Brain microvascular endothelial cell (primary cell): Measurements from ENCODE around the gene KRT2.

Experiments used
- DNase-seq: peaks from one replicate; pipeline ENCODE4 v3.0.0-alpha.2; 2020
- H3K27ac ChIP-seq: fragments of 250-450 bp; sonication (Bioruptor Pico); 2 replicates; pipeline ENCODE4 v1.5.1; 2020; ENCODE audit warnings: mild to moderate bottlenecking, moderate library complexity
- H3K27me3 ChIP-seq: fragments of 250-450 bp; sonication (Bioruptor Pico); replicated peaks from 2 replicates; pipeline ENCODE4 v1.5.1; 2020; ENCODE audit warnings: mild to moderate bottlenecking
- H3K36me3 ChIP-seq: fragments of 250-450 bp; sonication (Bioruptor Pico); replicated peaks from 2 replicates; pipeline ENCODE4 v1.5.1; 2020; ENCODE audit warnings: mild to moderate bottlenecking
- H3K4me3 ChIP-seq: 2 replicates; pipeline ENCODE4 v1.5.1; 2011; ENCODE audit warnings: low read depth, mild to moderate bottlenecking, control low read depth, low read length, moderate library complexity
- CTCF ChIP-seq: IDR thresholded peaks from 2 replicates; pipeline ENCODE4 v1.5.1; 2011; ENCODE audit warnings: low read depth, mild to moderate bottlenecking, moderate library complexity, low read length, control low read depth, inconsistent platforms; ENCODE audit errors: missing control alignments
- in situ Hi-C: cut with HindIII; loops from 2 replicates; pipeline ENCODE4 v1.10.0; 2017; ENCODE audit warnings: low sequenced_read_pairs, low pct_ligation_motif_present

KRT2 gene

GRCh38 chr12:52697058-52697582 is 45.1 kb upstream of the KRT2 start:
- DNase-seq = no peak
- Histone ChIP-seq H3K4me3 (no peak overlapping the region), H3K36me3 (no peaks in the 10 kb centered on the region), H3K27ac (no peak overlapping the region), H3K27me3 (peaks cover 8% of the 10 kb centered on the region)
- no peak for TF ChIP-seq CTCF
- in situ Hi-C loops = no loop called here

- DNase-seq = no peak
Observed at GRCh38 chr12:52696588-52696987, 44.6 kb upstream of the KRT2 start.

GRCh38 chr12:52695039-52695438 is 43.0 kb upstream of the KRT2 start:
- H3K27ac ChIP-seq = no peak overlapping the region
- no peak overlapping the region for H3K4me3 ChIP-seq
- DNase-seq = no peak
- H3K36me3 ChIP-seq = no peaks in the 10 kb centered on the region
- no peak for TF ChIP-seq CTCF
- peaks cover 25% of the 10 kb centered on the region for H3K27me3 ChIP-seq
- in situ Hi-C loops = no loop called here

More at GRCh38 chr12:52696588-52696987, 44.6 kb upstream of the KRT2 start:
- no peak overlapping the region for H3K27ac ChIP-seq
- no peak overlapping the region for H3K4me3 ChIP-seq
- no peaks in the 10 kb centered on the region for H3K36me3 ChIP-seq
- in situ Hi-C loops = no loop called here
- no peak for TF ChIP-seq CTCF
- H3K27me3 ChIP-seq = peaks cover 13% of the 10 kb centered on the region

GRCh38 chr12:52694151-52694550 is 42.1 kb upstream of the KRT2 start:
- no peaks in the 10 kb centered on the region for H3K36me3 ChIP-seq
- DNase-seq = no peak
- peaks cover 25% of the 10 kb centered on the region for H3K27me3 ChIP-seq
- no peak for TF ChIP-seq CTCF
- no peak overlapping the region for H3K27ac ChIP-seq
- no peak overlapping the region for H3K4me3 ChIP-seq
- in situ Hi-C loops = no loop called here

GRCh38 chr12:52693261-52693660 is 41.2 kb upstream of the KRT2 start:
- H3K36me3 ChIP-seq = no peaks in the 10 kb centered on the region
- no peak for DNase-seq
- no peak overlapping the region for H3K27ac ChIP-seq
- TF ChIP-seq CTCF = no peak
- in situ Hi-C loops = no loop called here
- H3K4me3 ChIP-seq = no peak overlapping the region
- H3K27me3 ChIP-seq = peaks cover 25% of the 10 kb centered on the region

GRCh38 chr12:52692254-52692653 is 40.2 kb upstream of the KRT2 start:
- Histone ChIP-seq H3K4me3 (no peak overlapping the region), H3K27ac (no peak overlapping the region), H3K36me3 (no peaks in the 10 kb centered on the region), H3K27me3 (peaks cover 28% of the 10 kb centered on the region)
- peak; percentile 44 for TF ChIP-seq CTCF
- DNase-seq = no peak
- in situ Hi-C loops = no loop called here
